HepG2 (cell line): Measurements from ENCODE around the gene RABL6. TPM values are rescaled to one million over a fixed set of nuclear protein-coding genes. Genes with fewer than 3 reads are reported as not detected.

Experiments
- CBX5 ChIP-seq: sonication (generic); formaldehyde crosslinking; IDR thresholded peaks from 2 replicates; pipeline ENCODE4 v1.4.0; 2020; ENCODE audit warnings: missing genetic modification reagents, borderline replicate concordance
- CEBPG ChIP-seq: IDR thresholded peaks from 2 replicates; pipeline ENCODE4 v1.6.1; 2016
- EP300 ChIP-seq, 3 experiments: sonication (generic) in 1 of 3; formaldehyde crosslinking in 1 of 3; IDR thresholded peaks; 2 replicates each; pipeline versions ENCODE4 v1.5.1 to v1.6.1; 2011 to 2020; ENCODE audit warnings: low read depth in 2 of 3, low read length in 2 of 3, borderline replicate concordance in 1 of 3, improper control_type of control experiment in 1 of 3, mild to moderate bottlenecking in 1 of 3, missing genetic modification reagents in 1 of 3, moderate library complexity in 1 of 3
- FOSL1 ChIP-seq: sonication (generic); formaldehyde crosslinking; IDR thresholded peaks from 2 replicates; pipeline ENCODE4 v1.9.0; 2021; ENCODE audit warnings: missing genetic modification reagents, borderline replicate concordance
- GPBP1L1 ChIP-seq: sonication (generic); formaldehyde crosslinking; IDR thresholded peaks from 2 replicates; pipeline ENCODE4 v1.5.0; 2020; ENCODE audit warnings: mild to moderate bottlenecking, missing genetic modification reagents
- HOXA7 ChIP-seq: sonication (generic); formaldehyde crosslinking; IDR thresholded peaks from 2 replicates; pipeline ENCODE4 v1.8.1; 2022; ENCODE audit warnings: mild to moderate bottlenecking, missing genetic modification reagents, moderate library complexity
- HOXD1 ChIP-seq: sonication (generic); formaldehyde crosslinking; IDR thresholded peaks from 2 replicates; pipeline ENCODE4 v1.5.0; 2020; ENCODE audit warnings: missing genetic modification reagents
- PHF21A ChIP-seq: sonication (generic); formaldehyde crosslinking; IDR thresholded peaks from 2 replicates; pipeline ENCODE4 v1.5.0; 2020; ENCODE audit warnings: mild to moderate bottlenecking, missing genetic modification reagents
- POLR2AphosphoS5 ChIP-seq: IDR thresholded peaks from 2 replicates; pipeline ENCODE4 v1.6.1; 2012; ENCODE audit warnings: low read depth, low read length
- TAF15 ChIP-seq: fragments of 200-400 bp; formaldehyde crosslinking; IDR thresholded peaks from one replicate; pipeline ENCODE4 v1.6.1; 2018; ENCODE audit warnings: mild to moderate bottlenecking, low read depth, low read length; ENCODE audit not compliant: poor library complexity, severe bottlenecking
- THAP11 ChIP-seq: IDR thresholded peaks from 2 replicates; pipeline ENCODE4 v1.6.1; 2016; ENCODE audit warnings: missing biosample characterization, missing genetic modification reagents
- TRIM22 ChIP-seq: fragments of 450-650 bp; IDR thresholded peaks from 2 replicates; pipeline ENCODE4 v1.6.1; 2017
- ZNF609 ChIP-seq: sonication (generic); formaldehyde crosslinking; IDR thresholded peaks from 2 replicates; pipeline ENCODE4 v1.4.0; 2020; ENCODE audit warnings: mild to moderate bottlenecking, missing genetic modification reagents, borderline replicate concordance
- ZNF629 ChIP-seq: sonication (generic); formaldehyde crosslinking; conservative IDR thresholded peaks from 2 replicates; pipeline ENCODE4 v1.5.0; 2020; ENCODE audit warnings: missing genetic modification reagents
- ZNF687 ChIP-seq: sonication (generic); formaldehyde crosslinking; IDR thresholded peaks from 2 replicates; pipeline ENCODE4 v1.5.1; 2020; ENCODE audit warnings: mild to moderate bottlenecking, missing genetic modification reagents, moderate library complexity
- ZNF841 ChIP-seq: sonication (generic); formaldehyde crosslinking; IDR thresholded peaks from 2 replicates; pipeline ENCODE4 v1.8.1; 2023; ENCODE audit warnings: missing genetic modification reagents, borderline replicate concordance
- polyA plus RNA-seq, 8 experiments: library from polyadenylated mRNA; depleted of rRNA in 3 of 8; stranded (reverse) in 7 of 8; unstranded in 1 of 8; fragments of >200 nt; fragmentation: Illumina TruSeq in 4 of 8; extraction: Trizol in 4 of 8; gene quantifications; 2 replicates each; pipeline versions ENCODE4 v1.2.1 to v1.2.3, GENCODE V29; 2011 to 2016; ENCODE audit warnings: low read depth in 4 of 8, missing spikeins in 1 of 8, mixed read lengths in 1 of 8; ENCODE audit not compliant: insufficient read depth in 1 of 8
- total RNA-seq, 5 experiments: library from RNA; depleted of rRNA; stranded (reverse); fragments of >200 nt; fragmentation: Illumina TruSeq; extraction: Trizol; gene quantifications; 2 replicates each; pipeline ENCODE4 v1.2.3, GENCODE V29; 2016; ENCODE audit warnings: low read depth in 1 of 5

RABL6 gene
- total and polyA plus RNA-seq, 2 of the 13 experiments (the other 11 are each of a cell fraction or from before 2014, with no cell fraction given), result 81.5 to 125 TPM

- peak; percentile 38 for TF ChIP-seq ZNF687 (CRISPR knock-in tag)
- no peak for TF ChIP-seq HOXA7 (CRISPR knock-in tag)
- 0 out of 2 replicates have a peak, but pooled peaks have one; percentile 14 for TF ChIP-seq CBX5 (CRISPR knock-in tag)
- 0 out of 2 replicates have a peak, but pooled peaks have one; percentile 26 for TF ChIP-seq HOXD1 (CRISPR knock-in tag)
- 0 out of 2 replicates have a peak, but pooled peaks have one; percentile 32 for TF ChIP-seq CEBPG (CRISPR knock-in tag)
- TF ChIP-seq ZNF841 (CRISPR knock-in tag), result no peak
- TF ChIP-seq TRIM22, result no peak
- TF ChIP-seq ZNF609 (CRISPR knock-in tag), result 0 out of 2 replicates have a peak, but pooled peaks have one; percentile 28
- TF ChIP-seq PHF21A (CRISPR knock-in tag), result no peak; the same call in none of the 2 replicates
- no peak for TF ChIP-seq GPBP1L1 (CRISPR knock-in tag)
- no peak; the same call in 1 of the 2 replicates for TF ChIP-seq ZNF629 (CRISPR knock-in tag)
- TF ChIP-seq TAF15, result peak; percentile 75
- TF ChIP-seq THAP11 (CRISPR knock-in tag), result 0 out of 2 replicates have a peak, but pooled peaks have one; percentile 0
- TF ChIP-seq EP300 (IDR thresholded peaks at IDR 0.05; ENCODE audit: low read depth in 2 of 2, low read length in 2 of 2), result no peak
- TF ChIP-seq EP300 (CRISPR knock-in tag; IDR thresholded peaks at IDR 0.05; ENCODE audit: borderline replicate concordance), result 0 out of 2 replicates have a peak, but pooled peaks have one; percentile 9
- peak; percentile 90 for TF ChIP-seq POLR2AphosphoS5
- 0 out of 2 replicates have a peak, but pooled peaks have one; percentile 29 for TF ChIP-seq FOSL1
Observed at GRCh38 chr9:136799854-136800657, 7.7 kb upstream of the RABL6 start (continued).
